Stimulated activated CD4-positive, alpha-beta T cell treated with anti-CD3 and anti-CD28 coated beads, Interleukin-2, amount 100 ng/mL, for 4 hours (primary cell): ENCODE data around the gene LAGE3.

Source experiments
- DNase-seq: peaks from one replicate; pipeline ENCODE4 v3.0.0-alpha.2; 2020; ENCODE audit warnings: low read depth

Gene LAGE3

DNA sequence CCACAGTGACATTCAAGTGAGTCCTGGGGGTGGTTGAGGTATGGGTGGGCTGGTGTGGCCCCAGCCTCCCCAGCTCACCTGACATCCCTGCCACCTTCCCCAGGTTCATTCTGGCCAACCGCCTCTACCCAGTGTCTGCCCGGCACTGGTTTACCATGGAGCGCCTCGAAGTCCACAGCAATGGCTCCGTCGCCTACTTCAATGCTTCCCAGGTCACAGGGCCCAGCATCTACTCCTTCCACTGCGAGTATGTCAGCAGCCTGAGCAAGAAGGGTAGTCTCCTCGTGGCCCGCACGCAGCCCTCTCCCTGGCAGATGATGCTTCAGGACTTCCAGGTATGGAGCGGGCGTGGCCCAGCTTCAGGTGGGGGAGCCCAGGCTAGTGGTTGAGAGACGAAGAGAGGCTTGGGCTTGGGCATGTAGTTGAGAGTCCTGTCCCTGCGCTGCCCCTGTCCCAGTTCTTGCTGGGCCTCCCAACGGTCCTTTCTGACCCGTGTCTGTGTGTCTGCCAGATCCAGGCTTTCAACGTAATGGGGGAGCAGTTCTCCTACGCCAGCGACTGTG, 43.8 kb downstream of the LAGE3 start:
- DNase-seq, result no peak

DNA sequence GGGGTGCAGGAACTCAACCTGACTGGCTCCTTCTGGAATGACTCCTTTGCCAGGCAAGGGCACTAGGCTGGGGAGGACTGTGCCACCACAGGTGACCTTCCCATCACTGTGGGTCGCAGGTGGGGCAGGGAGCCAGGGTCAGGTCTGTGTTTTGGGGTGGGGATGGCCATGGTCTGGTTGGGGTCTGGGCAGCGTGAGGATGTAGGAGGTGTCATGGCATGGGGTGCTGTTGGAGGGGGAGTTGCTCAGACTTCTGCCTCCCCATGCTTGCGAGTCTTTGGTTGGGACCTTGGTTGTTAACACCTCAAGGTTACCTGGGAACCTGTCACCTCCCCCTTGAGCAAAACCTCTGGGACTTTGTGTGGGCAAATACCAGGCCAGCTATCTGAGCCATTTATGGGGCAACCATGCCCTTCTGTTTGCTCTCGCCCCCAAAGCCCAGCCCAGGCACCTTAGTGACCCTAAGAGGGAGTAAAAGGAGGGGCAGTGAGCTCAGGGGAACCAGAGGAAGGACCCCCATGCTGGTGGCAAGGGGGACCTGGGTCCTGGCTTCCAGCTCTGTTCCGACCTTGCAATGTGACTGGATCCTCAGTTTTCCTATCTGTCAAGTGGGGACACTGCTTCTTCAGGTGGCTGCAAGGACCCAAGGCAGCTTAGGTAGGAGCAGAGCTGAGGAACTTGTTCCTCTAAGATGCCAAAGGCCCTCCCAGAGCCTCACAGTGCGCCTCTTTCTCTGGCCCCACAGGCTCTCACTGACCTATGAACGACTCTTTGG, 44.5 kb downstream of the LAGE3 start:
- DNase-seq, result no peak

DNA sequence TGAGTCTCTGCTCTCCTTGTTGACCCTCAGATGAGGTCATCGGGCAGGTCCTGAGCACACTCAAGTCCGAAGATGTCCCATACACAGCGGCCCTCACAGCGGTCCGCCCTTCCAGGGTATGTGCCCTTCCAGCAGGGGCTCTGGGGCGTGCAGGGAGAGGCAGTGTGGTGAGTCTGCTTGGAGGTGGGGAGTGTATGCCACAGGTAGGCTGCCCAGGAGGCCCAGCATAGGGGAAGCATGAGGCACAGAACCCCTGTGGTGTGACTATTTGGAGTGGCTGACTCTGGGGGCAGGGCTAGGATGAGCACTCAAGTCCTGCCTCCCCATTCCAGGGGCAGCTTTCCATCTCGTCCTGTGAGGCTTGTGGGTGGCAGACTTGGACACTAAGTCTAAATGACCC, 45.5 kb downstream of the LAGE3 start:
- DNase-seq, result no peak

DNA sequence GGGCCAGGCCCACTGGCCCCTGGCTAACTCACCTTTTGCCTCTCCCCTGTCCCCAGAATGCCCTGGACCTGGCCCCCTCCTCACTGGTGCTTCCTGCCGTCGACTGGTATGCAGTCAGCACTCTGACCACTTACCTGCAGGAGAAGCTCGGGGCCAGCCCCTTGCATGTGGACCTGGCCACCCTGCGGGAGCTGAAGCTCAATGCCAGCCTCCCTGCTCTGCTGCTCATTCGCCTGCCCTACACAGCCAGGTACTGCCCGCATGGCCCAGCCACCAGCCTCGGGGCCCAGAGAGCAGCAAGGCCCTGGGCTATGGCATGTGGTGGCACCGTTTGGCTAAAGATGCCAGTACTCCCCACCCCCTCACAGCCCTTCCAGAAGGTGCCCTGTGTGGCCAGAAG, 46.9 kb downstream of the LAGE3 start:
- no peak for DNase-seq

DNA sequence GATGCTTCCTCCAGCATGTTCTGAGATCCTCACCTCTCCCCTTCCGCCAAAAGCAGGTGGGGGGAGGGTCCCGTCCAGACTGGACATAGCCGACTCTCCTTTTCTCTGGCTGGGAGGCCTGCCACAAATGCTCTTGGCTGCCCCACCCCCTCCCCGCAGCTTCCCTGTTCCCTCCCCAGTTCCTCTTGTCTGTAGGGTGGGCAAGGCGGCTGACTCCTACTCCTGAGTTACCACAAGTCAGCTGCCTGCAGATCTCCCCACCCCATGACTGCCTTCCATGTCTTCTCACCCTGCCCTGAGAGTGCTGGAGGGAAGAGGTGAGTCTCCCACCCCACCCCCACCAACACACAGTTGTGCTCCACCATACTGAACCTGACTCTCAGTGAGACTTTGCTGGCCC, 47.7 kb downstream of the LAGE3 start:
- no peak for DNase-seq

DNA sequence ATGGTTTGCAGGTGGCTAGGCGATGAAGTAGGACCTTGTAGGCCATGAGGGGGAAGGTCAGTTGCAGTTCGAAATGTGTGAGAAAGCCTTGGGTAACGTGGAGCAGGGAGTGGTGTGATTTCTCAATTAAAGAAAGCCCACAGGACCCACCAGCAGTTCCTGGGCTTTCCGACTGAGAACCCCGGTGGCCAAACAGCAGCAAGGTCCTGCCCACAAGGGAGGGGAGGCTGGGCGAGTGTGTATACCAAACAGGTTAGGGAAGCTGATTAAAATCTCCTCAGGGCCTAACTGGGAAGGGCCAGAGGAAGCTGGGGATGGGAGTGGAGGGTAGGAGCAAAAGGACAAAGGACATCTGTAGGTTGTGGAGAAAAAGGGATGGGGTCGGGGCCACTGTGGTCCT, 48.2 kb downstream of the LAGE3 start:
- DNase-seq, result no peak

DNA sequence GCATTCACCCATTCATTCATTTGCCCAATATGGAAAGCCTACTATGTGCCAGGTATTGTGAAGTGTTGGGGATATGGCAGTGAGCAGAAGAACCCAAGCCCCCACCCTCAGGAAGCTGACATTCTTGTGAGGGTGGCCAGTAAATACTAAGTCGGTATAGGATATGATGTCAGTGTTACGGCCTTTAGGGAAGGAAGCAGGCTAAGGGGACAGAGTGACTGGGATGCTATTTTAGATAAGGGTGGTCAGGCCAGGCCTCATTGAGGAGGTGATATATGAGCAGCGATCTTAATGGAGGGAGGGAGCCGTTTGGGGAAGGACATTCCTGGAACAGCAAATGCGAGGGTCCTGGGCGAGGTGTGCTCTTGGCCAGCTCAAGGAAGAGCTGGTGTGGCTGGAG, 48.6 kb downstream of the LAGE3 start:
- DNase-seq, result no peak

DNA sequence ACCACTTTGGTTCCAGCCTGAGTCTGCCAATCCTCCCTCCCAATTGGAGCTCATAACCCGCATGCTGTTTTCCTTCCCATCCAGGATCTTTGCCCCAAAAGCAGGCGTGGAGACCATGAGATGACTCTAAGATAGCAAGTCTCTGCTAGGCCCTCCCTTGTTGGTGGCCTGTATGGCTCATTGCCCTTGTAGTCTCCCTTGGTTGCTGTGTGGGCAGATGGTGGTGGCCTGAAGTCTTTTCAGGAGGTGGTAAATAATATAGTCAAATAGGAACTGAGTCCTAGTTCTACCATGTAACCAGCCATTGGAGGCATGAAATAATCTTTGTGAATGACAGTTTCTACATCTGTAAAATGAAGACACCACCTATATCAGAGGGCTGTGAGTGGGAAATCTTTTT, 49.4 kb downstream of the LAGE3 start:
- no peak for DNase-seq

DNA sequence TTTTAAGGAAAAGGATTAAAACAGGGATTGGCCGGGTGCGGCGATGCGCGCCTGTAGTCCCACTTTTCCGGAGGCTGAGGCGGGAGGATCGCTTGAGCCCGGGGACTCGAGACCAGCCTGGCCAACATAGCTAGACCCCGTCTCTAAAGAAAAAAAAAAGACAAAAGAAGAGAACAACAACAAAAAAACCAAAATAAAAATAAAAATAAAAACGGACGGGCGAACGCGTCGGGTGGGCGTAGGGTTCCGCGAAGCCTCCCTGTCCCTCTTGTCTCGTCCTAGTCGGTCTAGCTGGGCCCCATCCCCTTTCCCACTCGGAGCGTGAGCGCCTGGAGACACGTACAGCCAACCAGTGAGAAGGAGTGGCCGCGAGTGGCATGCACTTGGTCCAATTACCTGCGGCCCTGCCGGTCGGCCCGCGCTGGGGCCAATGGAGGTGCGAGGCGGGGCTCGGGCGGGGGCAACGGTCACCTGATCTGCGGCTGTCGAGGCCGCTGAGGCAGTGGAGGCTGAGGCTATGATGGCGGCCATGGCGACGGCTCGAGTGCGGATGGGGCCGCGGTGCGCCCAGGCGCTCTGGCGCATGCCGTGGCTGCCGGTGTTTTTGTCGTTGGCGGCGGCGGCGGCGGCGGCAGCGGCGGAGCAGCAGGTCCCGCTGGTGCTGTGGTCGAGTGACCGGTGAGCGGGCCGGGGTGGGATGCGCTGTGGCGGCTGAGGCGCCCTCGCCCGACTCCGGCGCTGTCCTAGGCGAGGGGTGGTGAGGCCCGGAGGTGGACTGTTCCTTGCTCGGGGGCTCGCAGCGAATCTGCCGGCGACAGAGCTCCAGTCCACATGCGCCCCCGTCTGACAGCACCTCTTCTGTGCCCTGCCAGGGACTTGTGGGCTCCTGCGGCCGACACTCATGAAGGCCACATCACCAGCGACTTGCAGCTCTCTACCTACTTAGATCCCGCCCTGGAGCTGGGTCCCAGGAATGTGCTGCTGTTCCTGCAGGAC, 50.6 kb downstream of the LAGE3 start, which contains the start of gene ATP6AP1:
TSS of gene ATP6AP1 (plus strand) at position 502 of the 996 bp plus-strand sequence. CDS start at position 518, 16 bp downstream.
- DNase-seq, result peak; percentile 82
